ENCODE measurements around the gene UST. TPM values are rescaled to one million over a fixed set of nuclear protein-coding genes. Genes with fewer than 3 reads are reported as not detected.

Gene UST
- total RNA-seq, 2 experiments from 2014 or later = 1.2 to 1.5 TPM

DNA sequence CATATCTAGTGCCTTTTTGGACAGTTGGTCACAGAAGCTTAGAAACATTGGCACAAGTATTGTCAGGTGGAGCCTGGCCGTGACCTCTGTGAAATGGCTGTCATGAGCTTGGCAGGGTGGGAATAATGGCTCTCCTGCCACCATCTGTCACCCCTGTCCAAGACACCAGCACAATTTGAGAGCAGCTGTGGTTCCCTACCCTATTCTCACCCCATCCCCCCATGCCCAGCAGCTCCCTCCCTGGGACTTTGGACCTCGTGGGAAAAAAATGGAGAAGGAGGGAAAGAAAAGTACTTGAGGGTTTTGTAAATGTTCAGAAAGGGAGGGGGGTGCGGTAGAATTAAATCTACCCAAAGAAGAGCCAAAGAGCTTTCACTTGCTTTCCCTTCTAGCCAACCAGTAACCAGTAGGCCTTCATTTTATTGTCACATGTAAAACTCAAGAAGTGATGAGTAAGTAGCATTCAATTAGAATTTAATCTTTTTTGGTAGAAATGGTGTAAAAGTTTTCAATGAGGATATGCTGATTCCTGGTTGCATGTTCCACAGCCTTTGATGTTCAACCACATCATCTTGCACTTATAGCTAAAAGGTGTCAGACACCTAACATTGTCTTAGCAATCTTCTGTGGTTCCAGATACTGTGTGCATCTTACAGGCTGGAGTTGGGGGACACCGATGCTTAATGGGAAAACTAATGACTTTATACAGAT is 307.2 kb downstream of the UST start:
- no peaks in the 10 kb centered on the region for H3K27me3 Mint-ChIP-seq
- peaks cover 27% of the 10 kb centered on the region for H3K4me1 Mint-ChIP-seq (ENCODE audit: low read depth)
- ATAC-seq (peak; percentile 37), DNase-seq (no peak)
- intact Hi-C loops (cut with micrococcal nuclease) = no loop called here
- TF ChIP-seq, protein P1, sequence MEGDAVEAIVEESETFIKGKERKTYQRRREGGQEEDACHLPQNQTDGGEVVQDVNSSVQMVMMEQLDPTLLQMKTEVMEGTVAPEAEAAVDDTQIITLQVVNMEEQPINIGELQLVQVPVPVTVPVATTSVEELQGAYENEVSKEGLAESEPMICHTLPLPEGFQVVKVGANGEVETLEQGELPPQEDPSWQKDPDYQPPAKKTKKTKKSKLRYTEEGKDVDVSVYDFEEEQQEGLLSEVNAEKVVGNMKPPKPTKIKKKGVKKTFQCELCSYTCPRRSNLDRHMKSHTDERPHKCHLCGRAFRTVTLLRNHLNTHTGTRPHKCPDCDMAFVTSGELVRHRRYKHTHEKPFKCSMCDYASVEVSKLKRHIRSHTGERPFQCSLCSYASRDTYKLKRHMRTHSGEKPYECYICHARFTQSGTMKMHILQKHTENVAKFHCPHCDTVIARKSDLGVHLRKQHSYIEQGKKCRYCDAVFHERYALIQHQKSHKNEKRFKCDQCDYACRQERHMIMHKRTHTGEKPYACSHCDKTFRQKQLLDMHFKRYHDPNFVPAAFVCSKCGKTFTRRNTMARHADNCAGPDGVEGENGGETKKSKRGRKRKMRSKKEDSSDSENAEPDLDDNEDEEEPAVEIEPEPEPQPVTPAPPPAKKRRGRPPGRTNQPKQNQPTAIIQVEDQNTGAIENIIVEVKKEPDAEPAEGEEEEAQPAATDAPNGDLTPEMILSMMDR (IDR thresholded peaks at IDR 0.05) = no peak
- H3K36me3 Mint-ChIP-seq (ENCODE audit: low read depth) = no peaks in the 10 kb centered on the region
- peak overlapping the region; percentile 31 for H3K4me3 Mint-ChIP-seq
- peak overlapping the region; percentile 53 for H3K27ac Mint-ChIP-seq
- ChIA-PET POLR2A (interaction anchor here (1.2 to 1.3 kb wide), 2 partner anchors 9 to 22 kb away, joined by 3 to 6 read pairs; no protein-coding TSS in a partner anchor), CTCF (interaction anchor here (1.1 to 1.9 kb wide), 2 partner anchors 9 to 25 kb away, joined by 3 to 6 read pairs; no protein-coding TSS in a partner anchor)
- H3K9me3 Mint-ChIP-seq = no peaks in the 10 kb centered on the region

DNA sequence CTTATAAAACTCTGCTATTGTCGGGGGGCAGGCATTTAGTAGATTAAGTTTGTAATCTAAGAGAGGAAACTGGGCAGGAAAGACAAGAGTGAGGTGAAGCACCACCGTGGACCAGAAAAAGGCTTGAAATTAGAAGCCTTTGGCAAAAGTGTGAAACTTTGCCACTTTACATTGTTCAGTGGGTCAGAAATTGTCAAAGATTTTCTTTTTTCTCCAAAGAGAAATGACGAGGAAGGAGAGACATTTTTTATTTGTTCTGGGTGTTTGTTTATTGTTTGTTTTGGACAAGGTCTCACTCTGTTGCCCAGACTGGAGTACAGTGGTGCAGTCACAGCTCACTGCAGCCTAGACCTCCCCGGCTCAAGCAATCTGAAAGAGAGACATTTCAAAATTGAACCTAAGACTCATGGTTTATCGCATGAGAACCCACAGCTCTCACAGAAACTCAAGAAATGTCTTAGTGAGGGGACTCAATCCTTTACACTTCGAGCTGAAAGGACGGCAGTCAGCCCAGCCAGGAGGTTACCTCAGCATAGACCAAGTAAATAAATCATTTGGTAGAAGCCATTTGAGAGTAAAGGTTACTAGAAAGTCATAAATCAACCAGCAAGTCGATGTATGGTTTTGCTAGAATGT is 307.8 kb downstream of the UST start:
- Mint-ChIP-seq H3K9me3 (no peaks in the 10 kb centered on the region), H3K36me3 (ENCODE audit: low read depth) (no peaks in the 10 kb centered on the region), H3K27me3 (no peaks in the 10 kb centered on the region), H3K4me1 (ENCODE audit: low read depth) (peaks cover 32% of the 10 kb centered on the region), H3K27ac (peak overlapping the region; percentile 53), H3K4me3 (peak overlapping the region; percentile 31)
- TF ChIP-seq, protein P1 (IDR thresholded peaks at IDR 0.05) = no peak
- DNase-seq (no peak), ATAC-seq (no peak)
- intact Hi-C loops (cut with micrococcal nuclease) = no loop called here
- POLR2A ChIA-PET = interaction anchor here (0.7 to 1.3 kb wide), 3 partner anchors 9 to 31 kb away, joined by 3 to 6 read pairs (median 4); no protein-coding TSS in a partner anchor
- CTCF ChIA-PET = interaction anchor here (1.1 to 1.9 kb wide), 2 partner anchors 10 to 26 kb away, joined by 3 to 6 read pairs; no protein-coding TSS in a partner anchor

DNA sequence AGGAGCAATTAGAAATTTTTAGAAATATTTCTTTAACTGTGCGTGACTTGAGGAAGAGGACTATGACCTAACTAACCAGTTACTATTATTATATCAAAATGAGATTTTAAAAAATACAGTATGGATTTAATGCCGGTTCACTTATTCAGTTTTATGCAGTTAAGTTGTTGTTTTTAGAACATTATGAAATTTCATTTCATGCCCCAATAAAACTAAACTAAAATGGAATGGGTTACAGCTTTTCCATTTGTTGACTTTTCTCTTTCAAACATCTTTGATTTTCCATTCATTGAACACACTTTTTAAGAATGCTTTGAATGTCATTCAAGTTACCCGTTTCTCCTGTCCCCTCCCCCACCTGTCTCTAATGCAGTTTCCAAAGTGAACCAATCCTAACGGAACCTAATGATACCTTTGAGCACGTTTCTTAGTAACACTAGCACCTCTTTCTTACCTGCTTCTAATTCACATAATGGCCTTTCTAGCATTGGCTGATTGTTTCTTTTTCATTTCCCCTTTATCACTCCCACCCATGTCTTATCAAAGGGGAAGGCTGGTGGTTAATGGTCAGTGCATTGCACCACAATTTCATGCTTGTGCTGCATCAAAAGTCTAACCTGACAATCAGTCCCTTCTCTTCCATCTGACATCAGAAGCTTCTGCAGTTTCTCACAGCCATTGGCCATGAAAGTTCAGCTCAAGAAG is 308.5 kb downstream of the UST start:
- H3K4me1 Mint-ChIP-seq (ENCODE audit: low read depth) = peaks cover 38% of the 10 kb centered on the region
- TF ChIP-seq, protein P1 (IDR thresholded peaks at IDR 0.05) = no peak
- no peaks in the 10 kb centered on the region for H3K27me3 Mint-ChIP-seq
- H3K36me3 Mint-ChIP-seq (ENCODE audit: low read depth) = no peaks in the 10 kb centered on the region
- POLR2A ChIA-PET = interaction anchor here (0.7 kb wide), 1 partner anchor 30 kb away, joined by 4 read pairs; no protein-coding TSS in a partner anchor
- CTCF ChIA-PET = interaction anchor here (1.0 to 3.7 kb wide), 3 partner anchors 10 to 376 kb away, joined by 3 to 19 read pairs (median 6); no protein-coding TSS in a partner anchor
- intact Hi-C loops (cut with micrococcal nuclease) = no loop called here
- H3K27ac Mint-ChIP-seq = no peak overlapping the region
- no peak for DNase-seq
- H3K9me3 Mint-ChIP-seq = no peaks in the 10 kb centered on the region
- no peak for ATAC-seq
- H3K4me3 Mint-ChIP-seq = no peak overlapping the region

DNA sequence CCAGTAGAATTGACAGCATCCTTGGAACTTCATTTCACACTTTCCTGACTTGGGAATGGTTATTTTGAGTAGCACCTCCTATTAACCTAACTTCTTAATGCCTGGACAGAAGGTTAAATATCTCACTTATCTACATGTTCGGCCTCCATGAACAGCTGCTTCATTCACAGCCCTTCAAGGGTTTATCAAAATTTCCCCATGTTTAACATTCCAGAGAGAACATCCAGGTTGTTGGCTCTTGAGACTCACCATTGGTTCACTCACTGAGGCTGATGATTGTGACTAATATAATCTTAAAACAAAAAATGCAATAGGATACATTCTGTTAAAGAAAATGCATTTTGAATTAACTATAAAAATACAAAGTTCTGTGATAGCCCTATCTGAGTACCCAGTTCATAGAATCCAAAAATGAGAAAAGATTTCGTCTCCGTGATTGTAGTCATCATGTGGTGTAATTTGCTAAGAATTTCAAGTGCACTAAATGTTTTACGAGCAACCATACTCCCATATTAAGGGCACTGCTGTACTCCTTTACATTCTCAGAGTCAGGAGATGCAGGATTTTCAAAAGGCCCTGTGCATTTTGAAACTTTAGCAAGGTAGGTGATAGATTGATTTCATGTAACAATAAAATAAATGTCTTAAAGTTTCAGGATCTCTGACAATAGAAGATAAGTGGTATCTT is 310.1 kb downstream of the UST start:
- DNase-seq = no peak
- ChIA-PET CTCF (interaction anchor here (3.7 kb wide), 1 partner anchor 12 kb away, joined by 19 read pairs; no protein-coding TSS in a partner anchor), POLR2A (interaction anchor here (0.8 to 1.3 kb wide), 2 partner anchors 10 to 25 kb away, joined by 3 to 4 read pairs; no protein-coding TSS in a partner anchor)
- H3K9me3 Mint-ChIP-seq = no peaks in the 10 kb centered on the region
- peaks cover 49% of the 10 kb centered on the region for H3K4me1 Mint-ChIP-seq (ENCODE audit: low read depth)
- no peaks in the 10 kb centered on the region for H3K36me3 Mint-ChIP-seq (ENCODE audit: low read depth)
- ATAC-seq = no peak
- H3K27ac Mint-ChIP-seq = no peak overlapping the region
- H3K27me3 Mint-ChIP-seq = no peaks in the 10 kb centered on the region
- H3K4me3 Mint-ChIP-seq = no peak overlapping the region
- intact Hi-C loops (cut with micrococcal nuclease) = no loop called here
- TF ChIP-seq, protein P1 (IDR thresholded peaks at IDR 0.05) = no peak

Measured in activated CD8-positive, alpha-beta T cell treated with anti-CD3 and anti-CD28 coated beads for 36 hours (primary cell).